DND-41 (cell line): ENCODE results near the gene GFOD1.

Experiments
- ATAC-seq: fragments of 200-7000 bp; cut with Tn5 transposase; 3 replicates; pipeline ENCODE4 v1.9.1; 2021; ENCODE audit warnings: low read depth; ENCODE audit not compliant: insufficient read depth
- DNase-seq: peaks from one replicate; pipeline ENCODE4 v3.0.0-alpha.2; 2020
- H2AFZ ChIP-seq: 2 replicates; pipeline ENCODE4 v1.6.0; 2012; ENCODE audit warnings: low read depth, low read length
- H3K27ac ChIP-seq: 2 replicates; pipeline ENCODE4 v1.5.1; 2012; ENCODE audit warnings: low read length, inconsistent platforms
- H3K27me3 ChIP-seq: fragments of 200-600 bp; sonication (generic); 2 replicates; pipeline ENCODE4 v1.6.0; 2012; ENCODE audit warnings: low read length, mild to moderate bottlenecking, inconsistent platforms; ENCODE audit not compliant: insufficient read depth, poor library complexity
- H3K36me3 ChIP-seq: 2 replicates; pipeline ENCODE4 v1.5.1; 2012; ENCODE audit warnings: low read length, inconsistent platforms; ENCODE audit not compliant: insufficient read depth
- H3K4me1 ChIP-seq: 2 replicates; pipeline ENCODE4 v1.5.1; 2012; ENCODE audit warnings: mild to moderate bottlenecking, low read length; ENCODE audit not compliant: insufficient read depth
- H3K4me2 ChIP-seq: 2 replicates; pipeline ENCODE4 v1.6.0; 2012; ENCODE audit warnings: mild to moderate bottlenecking, moderate library complexity, low read length, inconsistent platforms; ENCODE audit not compliant: insufficient read depth
- H3K4me3 ChIP-seq, 2 experiments: fragments of 200-600 bp in 1 of 2; shearing (Covaris generic) in 1 of 2; 2 replicates each; pipeline ENCODE4 v1.5.1; 2012 to 2016; ENCODE audit warnings: inconsistent platforms in 2 of 2, low read length in 2 of 2, mild to moderate bottlenecking in 2 of 2, low read depth in 1 of 2, moderate library complexity in 1 of 2
- H3K79me2 ChIP-seq: 2 replicates; pipeline ENCODE4 v1.6.0; 2012; ENCODE audit warnings: low read length, inconsistent platforms; ENCODE audit not compliant: insufficient read depth
- H3K9ac ChIP-seq: 2 replicates; pipeline ENCODE4 v1.6.0; 2012; ENCODE audit warnings: low read depth, mild to moderate bottlenecking, inconsistent platforms, low read length, moderate library complexity
- H3K9me3 ChIP-seq: 2 replicates; pipeline ENCODE4 v1.5.1; 2012; ENCODE audit warnings: low read length, moderate library complexity, mild to moderate bottlenecking, inconsistent platforms; ENCODE audit not compliant: insufficient read depth, severe bottlenecking
- H4K20me1 ChIP-seq: 2 replicates; pipeline ENCODE4 v1.6.0; 2012; ENCODE audit warnings: low read length; ENCODE audit not compliant: insufficient read depth
- CTCF ChIP-seq: IDR thresholded peaks from 2 replicates; pipeline ENCODE4 v1.5.1; 2012; ENCODE audit warnings: borderline replicate concordance, low read length, moderate library complexity, mild to moderate bottlenecking; ENCODE audit not compliant: poor library complexity, severe bottlenecking; ENCODE audit errors: extremely low read depth
- EZH2 ChIP-seq: IDR thresholded peaks from 3 replicates; pipeline ENCODE4 v1.6.1; 2012; ENCODE audit warnings: borderline replicate concordance, low read depth, mild to moderate bottlenecking, moderate library complexity, low read length, inconsistent platforms; ENCODE audit not compliant: severe bottlenecking

Gene GFOD1

GRCh38 chr6:13457577-13457976 is 29.8 kb downstream of the GFOD1 start:
- H3K4me2 ChIP-seq, result no peak overlapping the region
- peaks cover 32% of the 10 kb centered on the region for H3K4me1 ChIP-seq
- H3K9me3 ChIP-seq, result no peaks in the 10 kb centered on the region
- no peak overlapping the region for H2AFZ ChIP-seq
- DNase-seq (no peak), ATAC-seq (no peak)
- H3K9ac ChIP-seq, result no peak overlapping the region
- peaks cover 5% of the 10 kb centered on the region; the same call in 1 of the 2 replicates for H4K20me1 ChIP-seq
- no peak for TF ChIP-seq CTCF
- no peak for TF ChIP-seq EZH2
- no peaks in the 10 kb centered on the region for H3K27me3 ChIP-seq
- no peaks in the 10 kb centered on the region for H3K36me3 ChIP-seq
- H3K4me3 ChIP-seq, result no peak overlapping the region
- H3K79me2 ChIP-seq, result no peaks in the 10 kb centered on the region
- no peak overlapping the region for H3K27ac ChIP-seq

GRCh38 chr6:13455552-13455966 is 31.8 kb downstream of the GFOD1 start:
- no peak overlapping the region for H3K4me3 ChIP-seq
- no peak for DNase-seq
- H3K36me3 ChIP-seq, result no peaks in the 10 kb centered on the region
- no peak overlapping the region for H2AFZ ChIP-seq
- H3K27ac ChIP-seq, result no peak overlapping the region
- no peak overlapping the region for H3K9ac ChIP-seq
- H3K4me1 ChIP-seq, result peaks cover 22% of the 10 kb centered on the region
- H3K9me3 ChIP-seq, result no peaks in the 10 kb centered on the region
- H4K20me1 ChIP-seq, result no peaks in the 10 kb centered on the region
- H3K79me2 ChIP-seq, result no peaks in the 10 kb centered on the region
- H3K4me2 ChIP-seq, result no peak overlapping the region
- no peak for TF ChIP-seq CTCF
- no peak for TF ChIP-seq EZH2
- no peaks in the 10 kb centered on the region for H3K27me3 ChIP-seq
- ATAC-seq, result no peak

- H4K20me1 ChIP-seq, result no peaks in the 10 kb centered on the region
- H3K9ac ChIP-seq, result no peak overlapping the region
- TF ChIP-seq EZH2, result no peak
- TF ChIP-seq CTCF, result peak; percentile 50
Observed at GRCh38 chr6:13454286-13455221, 32.8 kb downstream of the GFOD1 start.

More at GRCh38 chr6:13454286-13455221, 32.8 kb downstream of the GFOD1 start:
- DNase-seq (peak; percentile 65), ATAC-seq (peak; percentile 81)
- Histone ChIP-seq H2AFZ (no peak overlapping the region; the same call in 1 of the 2 replicates), H3K79me2 (no peaks in the 10 kb centered on the region), H3K27me3 (no peaks in the 10 kb centered on the region), H3K9me3 (no peaks in the 10 kb centered on the region), H3K36me3 (no peaks in the 10 kb centered on the region), H3K4me3 (no peak overlapping the region), H3K27ac (peak overlapping the region; percentile 32; the same call in 1 of the 2 replicates), H3K4me2 (peak overlapping the region; percentile 33; the same call in 1 of the 2 replicates), H3K4me1 (peaks cover 22% of the 10 kb centered on the region)
